ENCODE measurements around the gene EPB41L3. TPM values are rescaled to one million over a fixed set of nuclear protein-coding genes. Genes with fewer than 3 reads are reported as not detected.

Gene EPB41L3
- total RNA-seq, 4 donors from 2014 or later: 21.2 to 39.5 (median 28.3) TPM

DNA sequence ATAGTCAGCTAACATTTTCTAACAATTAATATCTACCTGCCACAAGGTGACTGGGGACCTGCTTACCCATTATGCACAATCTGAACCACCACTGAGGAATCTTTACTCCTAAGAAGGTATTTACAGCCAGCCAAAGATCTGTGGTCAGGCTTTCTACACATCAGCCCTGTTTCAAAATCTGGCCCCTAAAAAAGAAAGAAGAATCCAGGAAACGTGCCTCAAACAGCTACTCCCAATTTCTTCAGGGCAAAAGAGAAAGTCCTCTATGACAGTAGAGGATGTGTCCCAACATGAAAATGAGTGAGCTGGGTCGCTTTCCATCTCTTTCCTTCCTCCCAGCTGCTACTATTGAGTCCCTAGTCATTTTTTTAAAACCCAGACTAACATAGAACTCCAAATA lies 79.5 kb downstream of the EPB41L3 start:
- intact Hi-C loops (cut with DNase I; ENCODE audit: low total_unique reads): no loop called here
- WGBS, 2 donors: 23 to 39% methylated on average over 2 of the region's 2 CpGs
- TF ChIP-seq POLR2A (IDR thresholded peaks at IDR 0.05): no peak
- TF ChIP-seq, protein P1, sequence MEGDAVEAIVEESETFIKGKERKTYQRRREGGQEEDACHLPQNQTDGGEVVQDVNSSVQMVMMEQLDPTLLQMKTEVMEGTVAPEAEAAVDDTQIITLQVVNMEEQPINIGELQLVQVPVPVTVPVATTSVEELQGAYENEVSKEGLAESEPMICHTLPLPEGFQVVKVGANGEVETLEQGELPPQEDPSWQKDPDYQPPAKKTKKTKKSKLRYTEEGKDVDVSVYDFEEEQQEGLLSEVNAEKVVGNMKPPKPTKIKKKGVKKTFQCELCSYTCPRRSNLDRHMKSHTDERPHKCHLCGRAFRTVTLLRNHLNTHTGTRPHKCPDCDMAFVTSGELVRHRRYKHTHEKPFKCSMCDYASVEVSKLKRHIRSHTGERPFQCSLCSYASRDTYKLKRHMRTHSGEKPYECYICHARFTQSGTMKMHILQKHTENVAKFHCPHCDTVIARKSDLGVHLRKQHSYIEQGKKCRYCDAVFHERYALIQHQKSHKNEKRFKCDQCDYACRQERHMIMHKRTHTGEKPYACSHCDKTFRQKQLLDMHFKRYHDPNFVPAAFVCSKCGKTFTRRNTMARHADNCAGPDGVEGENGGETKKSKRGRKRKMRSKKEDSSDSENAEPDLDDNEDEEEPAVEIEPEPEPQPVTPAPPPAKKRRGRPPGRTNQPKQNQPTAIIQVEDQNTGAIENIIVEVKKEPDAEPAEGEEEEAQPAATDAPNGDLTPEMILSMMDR (IDR thresholded peaks at IDR 0.05): no peak

DNA sequence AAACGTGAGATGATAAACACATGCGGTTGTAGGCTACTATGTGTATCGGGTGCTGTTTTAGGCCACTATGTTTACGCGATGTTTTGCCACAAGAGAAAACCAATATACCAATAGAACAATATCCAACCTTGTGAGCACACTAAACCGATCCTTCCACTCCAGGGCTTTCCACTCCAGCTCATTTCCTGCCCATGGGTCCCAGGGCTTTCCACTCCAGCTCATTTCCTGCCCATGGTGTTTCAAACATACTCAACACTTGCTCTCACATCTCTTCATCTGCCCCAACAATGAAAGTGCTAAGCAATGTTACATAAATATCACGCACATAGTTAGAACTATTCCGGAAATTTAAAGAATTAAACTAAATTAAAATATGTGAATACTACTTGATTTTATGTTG lies 80.0 kb downstream of the EPB41L3 start:
- TF ChIP-seq POLR2A (IDR thresholded peaks at IDR 0.05): no peak
- TF ChIP-seq, protein P1 (IDR thresholded peaks at IDR 0.05): no peak
- intact Hi-C loops (cut with DNase I; ENCODE audit: low total_unique reads): no loop called here
- WGBS, 2 donors: 90 to 93% methylated on average over 8 of the region's 8 CpGs
- H3K4me3 ChIP-seq (ENCODE audit: low read depth, poor library complexity, severe bottlenecking): no peak overlapping the region
- no peak for DNase-seq (ENCODE audit: low spot score in 2 of 2)

More for the DNA sequence above, 79.5 kb downstream of the EPB41L3 start:
- no peak for DNase-seq (ENCODE audit: low spot score in 2 of 2)
- no peak overlapping the region for H3K4me3 ChIP-seq (ENCODE audit: low read depth, poor library complexity, severe bottlenecking)

DNA sequence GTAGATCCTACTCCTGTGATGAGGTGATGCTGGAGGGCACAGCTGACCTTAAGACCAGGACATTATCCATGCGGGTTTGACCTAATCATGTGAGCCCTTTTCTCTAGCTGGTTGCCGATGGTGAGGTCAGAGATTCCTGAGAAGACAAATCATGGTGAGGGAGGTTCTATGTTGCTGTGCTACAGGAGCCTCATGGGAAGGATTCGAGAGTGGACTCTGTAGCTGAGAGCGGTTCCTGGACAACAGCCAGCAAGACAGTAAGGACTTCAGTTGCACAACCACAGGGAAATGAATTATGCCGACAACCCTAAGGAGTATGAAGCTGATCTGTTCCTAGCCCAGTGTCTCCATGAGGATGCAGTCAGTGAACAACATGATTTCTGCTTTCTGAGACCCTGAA lies 80.4 kb downstream of the EPB41L3 start:
- intact Hi-C loops (cut with DNase I; ENCODE audit: low total_unique reads): no loop called here

DNA sequence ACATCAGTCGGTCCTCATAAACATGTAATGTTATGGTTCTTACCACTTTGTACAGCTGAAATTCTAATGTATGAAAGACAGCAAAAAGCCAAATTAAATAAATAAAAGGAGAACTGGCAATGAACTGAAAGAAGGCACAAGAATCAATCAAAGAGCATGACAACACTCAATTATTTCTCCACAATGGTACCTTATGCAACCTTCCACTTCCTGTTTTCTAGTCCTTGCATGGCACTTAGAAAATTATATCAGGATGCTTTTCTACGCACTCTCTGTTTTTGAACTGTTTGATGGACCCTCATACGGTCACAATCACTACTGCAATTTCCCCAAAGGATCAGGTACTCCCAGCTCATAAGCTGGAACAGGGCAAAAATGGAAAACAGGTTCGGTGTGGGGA lies 81.6 kb downstream of the EPB41L3 start:
- no peak overlapping the region for H3K4me3 ChIP-seq (ENCODE audit: low read depth, poor library complexity, severe bottlenecking)
- WGBS, 2 donors: 85 to 88% methylated on average over 4 of the region's 4 CpGs
- TF ChIP-seq, protein P1 (IDR thresholded peaks at IDR 0.05): no peak
- no peak for TF ChIP-seq POLR2A (IDR thresholded peaks at IDR 0.05)
- intact Hi-C loops (cut with DNase I; ENCODE audit: low total_unique reads): no loop called here
- no peak for DNase-seq (ENCODE audit: low spot score in 2 of 2)

More for the DNA sequence above, 80.4 kb downstream of the EPB41L3 start:
- DNase-seq (ENCODE audit: low spot score in 2 of 2): peak; percentile 68 to 90
- H3K4me3 ChIP-seq (ENCODE audit: low read depth, poor library complexity, severe bottlenecking): no peak overlapping the region
- 54 to 62% methylated on average over 5 of the region's 5 CpGs for WGBS, 2 donors
- TF ChIP-seq, protein P1 (IDR thresholded peaks at IDR 0.05): no peak
- TF ChIP-seq POLR2A (IDR thresholded peaks at IDR 0.05): no peak

DNA sequence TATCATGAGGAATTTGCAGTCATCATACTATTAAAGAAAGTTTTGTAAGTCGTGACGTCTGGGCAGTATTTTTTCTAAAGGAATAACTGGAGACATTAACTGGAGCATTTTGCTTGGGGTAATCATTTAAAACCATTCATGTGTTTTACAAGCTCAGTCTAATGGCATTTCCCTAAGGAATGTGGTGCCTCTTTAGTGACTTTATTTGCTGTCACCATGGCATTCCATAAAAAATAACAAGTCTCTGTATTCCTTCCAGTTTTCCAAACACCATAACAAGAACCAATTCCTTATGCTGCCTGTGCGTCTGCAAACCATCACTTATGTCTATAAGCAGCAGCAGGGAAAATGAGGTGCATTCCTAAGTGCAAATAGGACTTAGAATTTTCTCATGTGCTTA lies 82.8 kb downstream of the EPB41L3 start:
- 62 to 66% methylated on average over 3 of the region's 3 CpGs for WGBS, 2 donors
- DNase-seq (ENCODE audit: low spot score in 2 of 2): no peak
- intact Hi-C loops (cut with DNase I; ENCODE audit: low total_unique reads): no loop called here

More for the DNA sequence above, 82.8 kb downstream of the EPB41L3 start:
- no peak overlapping the region for H3K4me3 ChIP-seq (ENCODE audit: low read depth, poor library complexity, severe bottlenecking)
- no peak for TF ChIP-seq POLR2A (IDR thresholded peaks at IDR 0.05)
- TF ChIP-seq, protein P1 (IDR thresholded peaks at IDR 0.05): no peak
